ENCODE results near the gene ATIC. TPM values are rescaled to one million over a fixed set of nuclear protein-coding genes. Genes with fewer than 3 reads are reported as not detected.

Gene ATIC
- total RNA-seq, 1 experiment from 2014 or later, result 173 TPM

DNA sequence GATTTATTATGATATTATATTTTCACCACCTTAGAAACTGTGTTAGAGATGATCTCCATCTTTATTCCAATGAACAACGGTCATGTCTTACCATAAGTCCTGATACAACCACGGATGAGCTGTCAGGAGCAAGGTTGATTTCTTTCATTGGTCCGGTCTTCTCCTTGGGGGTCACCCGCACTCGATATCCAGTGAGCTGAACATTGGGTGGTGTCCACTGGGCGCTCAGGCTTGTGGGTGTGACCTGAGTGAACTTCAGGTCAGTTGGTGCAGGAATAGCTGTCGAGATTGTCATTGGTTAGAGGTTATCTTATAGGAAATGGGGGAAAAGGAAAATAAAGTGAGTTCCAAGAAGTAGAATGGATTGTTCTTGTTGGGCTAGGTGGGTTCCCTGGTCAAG is 67.2 kb downstream of the ATIC start:
- Histone ChIP-seq H3K27ac (ENCODE audit: low read depth, low read length) (no peak overlapping the region), H3K9me2 (ENCODE audit: insufficient read depth) (no peaks in the 10 kb centered on the region), H3K27me3 (ENCODE audit: insufficient read depth, low read length) (no peaks in the 10 kb centered on the region), H3K4me2 (ENCODE audit: low read length) (no peak overlapping the region), H3K9me3 (ENCODE audit: control insufficient read depth in 1 of 2, insufficient read depth in 1 of 2, low read depth in 1 of 2, low read length in 2 of 2) (no peaks in the 10 kb centered on the region), H3K9ac (ENCODE audit: low read length) (no peak overlapping the region), H3K4me1 (ENCODE audit: control insufficient read depth in 1 of 2, insufficient read depth in 2 of 2, low read length in 2 of 2) (no peaks in the 10 kb centered on the region), H3K4me3 (replicated peaks in 1 of 2; ENCODE audit: low read depth in 1 of 2, low read length in 2 of 2) (no peak overlapping the region), H3K79me2 (ENCODE audit: insufficient read depth, low read length) (no peaks in the 10 kb centered on the region), H2AFZ (ENCODE audit: low read depth, low read length, poor library complexity, severe bottlenecking) (no peak overlapping the region), H4K20me1 (ENCODE audit: insufficient read depth) (no peaks in the 10 kb centered on the region), H3K36me3 (ENCODE audit: control insufficient read depth in 1 of 2, insufficient read depth in 2 of 2, low read length in 2 of 2) (no peaks in the 10 kb centered on the region)
- ChIA-PET RAD21 (ENCODE audit: low non-redundant PET in 1 of 2, low total read pairs in 2 of 2, uncharacterized antibody in 2 of 2, unreplicated experiment in 2 of 2) (no interaction called here), CTCF (no interaction called here), POLR2A (no interaction called here)
- intact Hi-C loops (cut with micrococcal nuclease), result no loop called here
- ATAC-seq (no peak), DNase-seq (ENCODE audit: low read depth, low spot score) (no peak)
- no TSS peak for BruUV-seq (replicated peaks)
- TF ChIP-seq SRF (IDR thresholded peaks at IDR 0.05; ENCODE audit: low read depth), result no peak
- TF ChIP-seq, protein P1, sequence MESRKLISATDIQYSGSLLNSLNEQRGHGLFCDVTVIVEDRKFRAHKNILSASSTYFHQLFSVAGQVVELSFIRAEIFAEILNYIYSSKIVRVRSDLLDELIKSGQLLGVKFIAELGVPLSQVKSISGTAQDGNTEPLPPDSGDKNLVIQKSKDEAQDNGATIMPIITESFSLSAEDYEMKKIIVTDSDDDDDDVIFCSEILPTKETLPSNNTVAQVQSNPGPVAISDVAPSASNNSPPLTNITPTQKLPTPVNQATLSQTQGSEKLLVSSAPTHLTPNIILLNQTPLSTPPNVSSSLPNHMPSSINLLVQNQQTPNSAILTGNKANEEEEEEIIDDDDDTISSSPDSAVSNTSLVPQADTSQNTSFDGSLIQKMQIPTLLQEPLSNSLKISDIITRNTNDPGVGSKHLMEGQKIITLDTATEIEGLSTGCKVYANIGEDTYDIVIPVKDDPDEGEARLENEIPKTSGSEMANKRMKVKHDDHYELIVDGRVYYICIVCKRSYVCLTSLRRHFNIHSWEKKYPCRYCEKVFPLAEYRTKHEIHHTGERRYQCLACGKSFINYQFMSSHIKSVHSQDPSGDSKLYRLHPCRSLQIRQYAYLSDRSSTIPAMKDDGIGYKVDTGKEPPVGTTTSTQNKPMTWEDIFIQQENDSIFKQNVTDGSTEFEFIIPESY (IDR thresholded peaks at IDR 0.05; ENCODE audit: extremely low read depth, insufficient replicate concordance, low read length), result no peak

DNA sequence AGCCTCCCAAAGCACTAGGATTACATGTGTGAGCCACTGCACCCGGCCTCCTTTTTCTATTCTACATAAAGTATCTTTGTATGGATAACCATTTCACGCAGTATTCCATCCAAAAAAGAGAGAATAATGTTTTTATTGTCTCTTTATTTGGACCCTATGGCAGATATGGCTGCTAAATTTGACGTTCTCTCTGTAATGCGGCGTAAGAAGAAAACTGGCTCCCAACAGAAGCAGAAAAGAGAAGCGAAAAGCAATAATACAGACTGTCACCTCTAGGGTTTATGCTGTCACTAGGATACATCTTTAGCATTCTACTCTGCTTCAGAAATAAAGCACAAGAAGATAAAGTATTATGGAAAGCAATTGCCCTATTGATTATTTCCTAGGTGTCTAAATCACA is 68.1 kb downstream of the ATIC start:
- no peak overlapping the region for H3K4me2 ChIP-seq (ENCODE audit: low read length)
- no peaks in the 10 kb centered on the region for H3K79me2 ChIP-seq (ENCODE audit: insufficient read depth, low read length)
- H3K4me3 ChIP-seq (replicated peaks in 1 of 2; ENCODE audit: low read depth in 1 of 2, low read length in 2 of 2), result no peak overlapping the region
- H4K20me1 ChIP-seq (ENCODE audit: insufficient read depth), result no peaks in the 10 kb centered on the region
- intact Hi-C loops (cut with micrococcal nuclease), result no loop called here
- ATAC-seq (no peak), DNase-seq (ENCODE audit: low read depth, low spot score) (no peak)
- no peaks in the 10 kb centered on the region for H3K4me1 ChIP-seq (ENCODE audit: control insufficient read depth in 1 of 2, insufficient read depth in 2 of 2, low read length in 2 of 2)
- POLR2A ChIA-PET, result no interaction called here
- no peaks in the 10 kb centered on the region for H3K9me2 ChIP-seq (ENCODE audit: insufficient read depth)
- no peaks in the 10 kb centered on the region for H3K27me3 ChIP-seq (ENCODE audit: insufficient read depth, low read length)
- H3K9ac ChIP-seq (ENCODE audit: low read length), result no peak overlapping the region
- no peaks in the 10 kb centered on the region for H3K36me3 ChIP-seq (ENCODE audit: control insufficient read depth in 1 of 2, insufficient read depth in 2 of 2, low read length in 2 of 2)
- H3K9me3 ChIP-seq (ENCODE audit: control insufficient read depth in 1 of 2, insufficient read depth in 1 of 2, low read depth in 1 of 2, low read length in 2 of 2), result no peaks in the 10 kb centered on the region
- no peak overlapping the region for H3K27ac ChIP-seq (ENCODE audit: low read depth, low read length)
- CTCF ChIA-PET, result no interaction called here
- H2AFZ ChIP-seq (ENCODE audit: low read depth, low read length, poor library complexity, severe bottlenecking), result no peak overlapping the region
- BruUV-seq (replicated peaks), result no TSS peak
- RAD21 ChIA-PET (ENCODE audit: low non-redundant PET in 1 of 2, low total read pairs in 2 of 2, uncharacterized antibody in 2 of 2, unreplicated experiment in 2 of 2), result no interaction called here
- TF ChIP-seq CBX3 (IDR thresholded peaks at IDR 0.05; ENCODE audit: low read depth), result no peak
- TF ChIP-seq CEBPB (IDR thresholded peaks at IDR 0.05; ENCODE audit: low read depth), result no peak
- TF ChIP-seq SRF (IDR thresholded peaks at IDR 0.05; ENCODE audit: low read depth), result no peak
- TF ChIP-seq TCF7L2 (IDR thresholded peaks at IDR 0.05; ENCODE audit: borderline replicate concordance, extremely low read depth, insufficient read depth, insufficient read length), result no peak
- TF ChIP-seq ELF1 (IDR thresholded peaks at IDR 0.05; ENCODE audit: borderline replicate concordance, low read depth), result no peak
- TF ChIP-seq POLR2A (IDR thresholded peaks at IDR 0.05; ENCODE audit: borderline replicate concordance, extremely low read depth, insufficient read depth, insufficient read length), result no peak
- no peak for TF ChIP-seq ZNF274 (IDR thresholded peaks at IDR 0.05; ENCODE audit: low read depth, low read length)
- TF ChIP-seq, protein P2, sequence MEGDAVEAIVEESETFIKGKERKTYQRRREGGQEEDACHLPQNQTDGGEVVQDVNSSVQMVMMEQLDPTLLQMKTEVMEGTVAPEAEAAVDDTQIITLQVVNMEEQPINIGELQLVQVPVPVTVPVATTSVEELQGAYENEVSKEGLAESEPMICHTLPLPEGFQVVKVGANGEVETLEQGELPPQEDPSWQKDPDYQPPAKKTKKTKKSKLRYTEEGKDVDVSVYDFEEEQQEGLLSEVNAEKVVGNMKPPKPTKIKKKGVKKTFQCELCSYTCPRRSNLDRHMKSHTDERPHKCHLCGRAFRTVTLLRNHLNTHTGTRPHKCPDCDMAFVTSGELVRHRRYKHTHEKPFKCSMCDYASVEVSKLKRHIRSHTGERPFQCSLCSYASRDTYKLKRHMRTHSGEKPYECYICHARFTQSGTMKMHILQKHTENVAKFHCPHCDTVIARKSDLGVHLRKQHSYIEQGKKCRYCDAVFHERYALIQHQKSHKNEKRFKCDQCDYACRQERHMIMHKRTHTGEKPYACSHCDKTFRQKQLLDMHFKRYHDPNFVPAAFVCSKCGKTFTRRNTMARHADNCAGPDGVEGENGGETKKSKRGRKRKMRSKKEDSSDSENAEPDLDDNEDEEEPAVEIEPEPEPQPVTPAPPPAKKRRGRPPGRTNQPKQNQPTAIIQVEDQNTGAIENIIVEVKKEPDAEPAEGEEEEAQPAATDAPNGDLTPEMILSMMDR (IDR thresholded peaks at IDR 0.05 in 2 of 3, conservative IDR thresholded peaks at IDR 0.05 in 1 of 3; ENCODE audit: borderline replicate concordance in 1 of 3, insufficient read depth in 1 of 3, low read depth in 2 of 3, low read length in 2 of 3), result no peak
- no peak for TF ChIP-seq ATF3 (IDR thresholded peaks at IDR 0.05)
- TF ChIP-seq EZH2 (IDR thresholded peaks at IDR 0.05), result no peak
- no peak for TF ChIP-seq YY1 (IDR thresholded peaks at IDR 0.05; ENCODE audit: extremely low read depth, insufficient replicate concordance, low read depth, low read length)
- no peak for TF ChIP-seq FOSL1 (IDR thresholded peaks at IDR 0.05; ENCODE audit: low read depth)
- TF ChIP-seq RAD21 (IDR thresholded peaks at IDR 0.05; ENCODE audit: low read depth), result no peak
- TF ChIP-seq EZH2phosphoT487 (IDR thresholded peaks at IDR 0.05; ENCODE audit: borderline replicate concordance), result no peak
- TF ChIP-seq JUND (IDR thresholded peaks at IDR 0.05), result no peak
- TF ChIP-seq, protein P3, sequence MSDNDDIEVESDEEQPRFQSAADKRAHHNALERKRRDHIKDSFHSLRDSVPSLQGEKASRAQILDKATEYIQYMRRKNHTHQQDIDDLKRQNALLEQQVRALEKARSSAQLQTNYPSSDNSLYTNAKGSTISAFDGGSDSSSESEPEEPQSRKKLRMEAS (IDR thresholded peaks at IDR 0.05), result no peak

Measured in HCT116 (cell line).